Mesendoderm (in vitro differentiated cells): Measurements from ENCODE around the gene SCN8A.

ENCODE experiments used
- DNase-seq: peaks from one replicate; pipeline ENCODE4 v3.0.0; 2013
- H2AK5ac ChIP-seq: 2 replicates; pipeline ENCODE4 v1.6.1; 2013; ENCODE audit warnings: low read length, inconsistent platforms
- H2BK120ac ChIP-seq: 2 replicates; pipeline ENCODE4 v1.6.1; 2013; ENCODE audit warnings: low read depth, mild to moderate bottlenecking, low read length, moderate library complexity, mixed read lengths
- H2BK15ac ChIP-seq: replicated peaks from 2 replicates; pipeline ENCODE4 v1.6.1; 2013; ENCODE audit warnings: low read depth, mild to moderate bottlenecking, moderate library complexity
- H2BK5ac ChIP-seq: 2 replicates; pipeline ENCODE4 v1.6.1; 2013; ENCODE audit warnings: low read length, inconsistent platforms
- H3K18ac ChIP-seq: 2 replicates; pipeline ENCODE4 v1.6.1; 2013; ENCODE audit warnings: mild to moderate bottlenecking, low read length, mixed read lengths
- H3K23ac ChIP-seq: one replicate; pipeline ENCODE4 v1.6.1; 2013; ENCODE audit warnings: low read length
- H3K27ac ChIP-seq: 2 replicates; pipeline ENCODE4 v1.5.1; 2013; ENCODE audit warnings: low read depth, mild to moderate bottlenecking, inconsistent platforms, low read length, moderate library complexity
- H3K27me3 ChIP-seq: 2 replicates; pipeline ENCODE4 v1.6.1; 2013; ENCODE audit warnings: low read length, control low read depth, mild to moderate bottlenecking, inconsistent platforms; ENCODE audit not compliant: insufficient read depth, poor library complexity
- H3K36me3 ChIP-seq: 2 replicates; pipeline ENCODE4 v1.6.1; 2013; ENCODE audit warnings: low read length, inconsistent platforms; ENCODE audit not compliant: control insufficient read depth, insufficient read depth
- H3K4ac ChIP-seq: one replicate; pipeline ENCODE4 v1.6.1; 2013; ENCODE audit warnings: low read depth, mild to moderate bottlenecking, low read length, moderate library complexity
- H3K4me1 ChIP-seq: 2 replicates; pipeline ENCODE4 v1.6.1; 2013; ENCODE audit warnings: low read depth, low read length, inconsistent platforms; ENCODE audit not compliant: control insufficient read depth
- H3K4me2 ChIP-seq: 2 replicates; pipeline ENCODE4 v1.6.1; 2013; ENCODE audit warnings: low read length
- H3K4me3 ChIP-seq: 2 replicates; pipeline ENCODE4 v1.5.1; 2013; ENCODE audit warnings: mild to moderate bottlenecking, low read length
- H3K56ac ChIP-seq: one replicate; pipeline ENCODE4 v1.6.1; 2013; ENCODE audit warnings: low read length
- H3K79me1 ChIP-seq: 2 replicates; pipeline ENCODE4 v1.6.1; 2013; ENCODE audit warnings: low read length, inconsistent platforms
- H3K79me2 ChIP-seq: 2 replicates; pipeline ENCODE4 v1.6.1; 2013; ENCODE audit warnings: mild to moderate bottlenecking, low read length; ENCODE audit not compliant: control insufficient read depth, insufficient read depth
- H3K9ac ChIP-seq: 2 replicates; pipeline ENCODE4 v1.6.1; 2013; ENCODE audit warnings: low read length, inconsistent platforms
- H4K5ac ChIP-seq: one replicate; pipeline ENCODE4 v1.6.1; 2013; ENCODE audit warnings: low read length
- H4K8ac ChIP-seq: one replicate; pipeline ENCODE4 v1.6.1; 2013; ENCODE audit warnings: low read depth, mild to moderate bottlenecking, control low read depth, low read length, moderate library complexity
- WGBS: extraction: QIAGEN DNeasy Blood & Tissue Kit; methylation state at CpG from one replicate; pipeline ENCODE4 v1.1.7; 2013; ENCODE audit warnings: low lambda C conversion rate, missing lambda C conversion rate; ENCODE audit not compliant: insufficient coverage; ENCODE audit errors: extremely low coverage; 5-methylcytosine and 5-hydroxymethylcytosine counted together

SCN8A gene

DNA sequence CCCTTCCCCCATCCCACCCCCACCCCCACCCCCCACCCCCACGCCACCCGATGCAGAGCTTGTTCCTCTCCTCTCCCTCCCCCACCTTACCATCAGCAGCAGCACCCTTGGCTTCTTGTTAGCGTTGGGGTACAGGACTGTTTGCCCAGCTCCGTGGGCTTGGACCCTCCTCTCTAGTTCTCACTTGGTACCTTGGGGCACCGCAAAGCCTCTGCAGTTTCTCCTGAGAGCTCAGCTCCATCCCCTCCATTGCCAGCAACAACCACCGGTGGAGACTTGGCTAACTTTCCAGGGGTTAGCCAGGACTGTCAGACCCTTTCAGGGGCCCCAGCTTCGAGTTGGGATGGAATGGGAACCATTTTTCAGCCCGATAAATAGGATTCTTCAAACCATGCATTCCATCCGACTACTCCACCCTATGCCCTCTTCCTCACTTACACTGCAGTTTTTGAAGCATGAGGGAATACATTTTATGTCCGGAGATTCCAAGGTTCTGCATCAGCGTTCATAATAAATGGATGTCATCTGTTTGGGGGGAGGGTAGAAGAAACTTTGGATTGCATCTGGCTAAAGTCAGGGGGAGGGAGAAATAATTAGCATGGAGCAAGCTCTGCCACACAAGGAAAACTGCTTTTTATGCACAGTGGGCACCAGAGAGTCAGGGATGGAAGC lies 1.1 kb downstream of the SCN8A start:
- H3K23ac ChIP-seq: no peak overlapping the region
- no peak overlapping the region for H4K8ac ChIP-seq
- H4K5ac ChIP-seq: no peak overlapping the region
- peaks cover 4% of the 10 kb centered on the region for H3K79me2 ChIP-seq
- H3K4me2 ChIP-seq: peak overlapping the region; percentile 73
- no peak overlapping the region for H2BK15ac ChIP-seq
- peak; percentile 46 for DNase-seq
- H3K36me3 ChIP-seq: no peaks in the 10 kb centered on the region
- no peak overlapping the region for H3K9ac ChIP-seq
- H3K27ac ChIP-seq: no peak overlapping the region
- H3K4me1 ChIP-seq: no peaks in the 10 kb centered on the region
- no peak overlapping the region for H2AK5ac ChIP-seq
- no peak overlapping the region for H3K4ac ChIP-seq
- no peak overlapping the region for H3K18ac ChIP-seq
- no peak overlapping the region for H2BK120ac ChIP-seq
- no peak overlapping the region for H2BK5ac ChIP-seq
- H3K4me3 ChIP-seq: peak overlapping the region; percentile 4
- H3K56ac ChIP-seq: no peak overlapping the region
- H3K79me1 ChIP-seq: peaks cover 7% of the 10 kb centered on the region
- whole genome bisulfite sequencing: no CpG with 5 or more reads among the region's 11 CpGs
- no peaks in the 10 kb centered on the region for H3K27me3 ChIP-seq

DNA sequence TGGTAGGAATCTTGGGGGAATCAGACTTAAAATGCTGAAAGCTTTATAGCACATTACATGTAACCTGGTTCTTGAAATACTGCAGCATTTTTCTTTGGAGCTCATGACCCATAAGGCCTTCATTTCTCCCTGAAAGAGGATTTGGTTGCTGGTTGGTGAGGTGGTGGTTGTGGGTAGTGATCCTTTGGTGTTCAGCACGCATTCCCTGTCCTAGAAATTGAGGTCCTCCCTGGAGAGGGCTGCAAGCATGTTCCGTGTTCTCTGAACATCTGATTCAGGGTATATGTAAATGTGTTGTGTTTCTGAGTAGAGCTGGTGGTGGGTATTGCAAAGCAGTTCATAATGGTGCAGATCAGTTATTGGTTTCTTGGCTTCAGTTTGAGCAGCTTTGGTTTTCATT lies 2.0 kb downstream of the SCN8A start:
- no peak overlapping the region for H2AK5ac ChIP-seq
- peaks cover 4% of the 10 kb centered on the region for H3K79me2 ChIP-seq
- no peak overlapping the region for H3K56ac ChIP-seq
- H2BK15ac ChIP-seq: no peak overlapping the region
- peaks cover 7% of the 10 kb centered on the region for H3K79me1 ChIP-seq
- no peaks in the 10 kb centered on the region for H3K27me3 ChIP-seq
- no peak overlapping the region for H3K23ac ChIP-seq
- no peak for DNase-seq
- H2BK5ac ChIP-seq: no peak overlapping the region
- no CpG with 5 or more reads among the region's 2 CpGs for WGBS
- no peak overlapping the region for H3K4me3 ChIP-seq
- H3K4me1 ChIP-seq: no peaks in the 10 kb centered on the region
- H3K4me2 ChIP-seq: no peak overlapping the region
- no peak overlapping the region for H4K8ac ChIP-seq
- H3K36me3 ChIP-seq: no peaks in the 10 kb centered on the region
- H3K27ac ChIP-seq: no peak overlapping the region
- H3K9ac ChIP-seq: no peak overlapping the region
- no peak overlapping the region for H3K4ac ChIP-seq
- no peak overlapping the region for H4K5ac ChIP-seq
- H3K18ac ChIP-seq: no peak overlapping the region
- H2BK120ac ChIP-seq: no peak overlapping the region

DNA sequence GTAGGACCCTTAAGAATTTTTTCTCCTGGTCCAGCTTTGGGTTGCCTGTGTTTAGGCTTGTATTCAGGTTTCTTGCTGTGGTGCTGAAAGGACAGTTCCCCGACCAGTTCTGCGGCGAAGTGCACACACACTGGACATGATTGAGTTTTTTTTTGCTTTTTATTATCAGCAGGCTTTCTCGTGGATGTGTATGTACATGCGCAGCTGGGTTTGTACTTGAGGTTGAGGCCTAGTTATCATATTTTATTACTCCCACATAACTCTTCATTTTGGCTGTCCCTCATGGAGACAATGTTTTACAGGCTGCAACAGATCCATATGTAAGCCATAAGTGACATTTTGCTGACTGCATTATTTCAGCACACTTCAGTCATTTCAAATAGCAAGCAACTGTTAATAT lies 2.5 kb downstream of the SCN8A start:
- H3K27ac ChIP-seq: no peak overlapping the region
- H2BK15ac ChIP-seq: no peak overlapping the region
- no peak overlapping the region for H3K4me3 ChIP-seq
- H3K27me3 ChIP-seq: no peaks in the 10 kb centered on the region
- no peaks in the 10 kb centered on the region for H3K4me1 ChIP-seq
- H3K79me1 ChIP-seq: peaks cover 9% of the 10 kb centered on the region
- no peaks in the 10 kb centered on the region for H3K36me3 ChIP-seq
- no CpG with 5 or more reads among the region's 5 CpGs for WGBS
- no peak overlapping the region for H2BK5ac ChIP-seq
- DNase-seq: peak; percentile 32
- H2AK5ac ChIP-seq: no peak overlapping the region
- H3K4me2 ChIP-seq: no peak overlapping the region
- no peak overlapping the region for H3K4ac ChIP-seq
- H3K79me2 ChIP-seq: peaks cover 4% of the 10 kb centered on the region
- no peak overlapping the region for H2BK120ac ChIP-seq
- H3K9ac ChIP-seq: no peak overlapping the region
- H3K56ac ChIP-seq: no peak overlapping the region
- no peak overlapping the region for H4K8ac ChIP-seq
- no peak overlapping the region for H3K23ac ChIP-seq
- no peak overlapping the region for H3K18ac ChIP-seq
- no peak overlapping the region for H4K5ac ChIP-seq

DNA sequence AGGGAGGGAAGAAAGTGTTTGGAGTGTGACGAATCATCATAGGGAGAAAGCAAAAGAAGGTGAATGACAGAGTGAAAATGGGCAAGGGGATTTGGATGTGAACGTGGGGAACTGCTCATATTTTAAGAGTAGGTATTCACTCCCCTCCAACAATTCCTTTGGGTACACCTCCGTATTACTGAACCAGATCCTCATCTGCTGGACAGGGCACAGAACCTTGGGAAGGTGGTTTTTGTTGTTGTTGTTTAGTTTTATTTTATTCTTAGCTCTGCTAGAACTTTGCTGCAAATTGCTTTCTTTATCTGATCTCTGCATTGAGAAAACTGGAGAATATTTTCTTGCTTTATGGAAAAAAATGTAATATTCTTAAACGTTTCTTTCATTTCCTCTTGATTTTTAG lies 7.1 kb downstream of the SCN8A start:
- H3K79me2 ChIP-seq: peaks cover 3% of the 10 kb centered on the region
- H3K4ac ChIP-seq: no peak overlapping the region
- H4K5ac ChIP-seq: no peak overlapping the region
- WGBS: 100% methylated on average over 1 of the region's 4 CpGs
- no peaks in the 10 kb centered on the region for H3K4me1 ChIP-seq
- H3K79me1 ChIP-seq: peaks cover 7% of the 10 kb centered on the region
- no peak overlapping the region for H4K8ac ChIP-seq
- no peak overlapping the region for H2BK120ac ChIP-seq
- no peaks in the 10 kb centered on the region for H3K27me3 ChIP-seq
- H3K4me3 ChIP-seq: no peak overlapping the region
- H2BK5ac ChIP-seq: no peak overlapping the region
- no peak for DNase-seq
- no peak overlapping the region for H2BK15ac ChIP-seq
- H3K36me3 ChIP-seq: no peaks in the 10 kb centered on the region
- H3K18ac ChIP-seq: no peak overlapping the region
- no peak overlapping the region for H3K56ac ChIP-seq
- H3K27ac ChIP-seq: no peak overlapping the region
- H3K4me2 ChIP-seq: no peak overlapping the region
- no peak overlapping the region for H2AK5ac ChIP-seq
- H3K9ac ChIP-seq: no peak overlapping the region
- H3K23ac ChIP-seq: no peak overlapping the region

DNA sequence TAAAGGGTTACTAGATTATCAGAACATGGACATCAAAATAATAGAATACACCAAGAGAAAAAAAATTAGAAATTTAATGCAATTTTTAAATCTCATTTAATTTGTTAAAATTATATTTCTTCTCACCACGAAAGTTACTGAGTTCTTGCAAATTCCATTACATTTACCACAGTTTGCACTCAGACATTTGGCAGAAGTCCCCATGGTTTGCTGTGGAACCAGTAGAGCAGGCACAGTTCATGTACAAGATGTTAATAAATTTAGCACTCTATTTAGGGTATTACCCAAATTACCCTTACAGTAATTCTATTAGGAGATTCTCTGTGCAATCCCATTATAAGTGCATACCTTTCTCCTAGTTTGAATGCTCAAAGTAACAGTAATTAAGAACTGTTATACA lies 9.7 kb downstream of the SCN8A start:
- Histone ChIP-seq H2BK5ac (no peak overlapping the region), H3K79me2 (peaks cover 2% of the 10 kb centered on the region), H3K27ac (no peak overlapping the region), H3K18ac (no peak overlapping the region), H3K79me1 (peaks cover 3% of the 10 kb centered on the region), H4K5ac (no peak overlapping the region), H2AK5ac (no peak overlapping the region), H4K8ac (no peak overlapping the region), H2BK15ac (no peak overlapping the region), H3K9ac (no peak overlapping the region), H3K36me3 (no peaks in the 10 kb centered on the region), H2BK120ac (no peak overlapping the region), H3K23ac (no peak overlapping the region), H3K4me2 (no peak overlapping the region), H3K27me3 (no peaks in the 10 kb centered on the region), H3K56ac (no peak overlapping the region), H3K4me3 (no peak overlapping the region), H3K4ac (no peak overlapping the region), H3K4me1 (no peaks in the 10 kb centered on the region)
- WGBS: 100% methylated on average over 1 of the region's 1 CpG
- no peak for DNase-seq

DNA sequence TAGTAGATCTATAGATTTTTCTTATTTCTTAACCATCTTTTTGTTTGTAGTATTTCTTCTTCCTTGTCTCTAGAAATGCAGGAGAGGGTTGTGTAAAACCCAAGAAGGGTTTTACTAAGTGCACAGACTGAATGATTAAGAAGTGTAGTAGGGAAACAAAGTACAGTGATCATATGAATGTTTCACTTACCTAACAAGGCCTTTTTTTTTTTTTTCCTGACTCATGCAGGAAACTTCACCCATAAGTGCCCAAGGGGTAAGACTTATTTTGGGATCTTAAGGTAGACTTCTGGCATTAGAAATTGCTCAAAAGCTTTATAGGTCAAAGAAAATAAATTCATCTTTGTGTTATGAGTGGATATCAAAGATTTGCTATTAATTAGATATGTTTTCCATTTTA lies 10.2 kb downstream of the SCN8A start:
- Histone ChIP-seq H3K56ac (no peak overlapping the region), H3K79me1 (peaks cover 1% of the 10 kb centered on the region), H2BK120ac (no peak overlapping the region), H3K9ac (no peak overlapping the region), H2AK5ac (no peak overlapping the region), H3K23ac (no peak overlapping the region), H3K4me1 (no peaks in the 10 kb centered on the region), H4K5ac (no peak overlapping the region), H3K79me2 (no peaks in the 10 kb centered on the region), H2BK5ac (no peak overlapping the region), H3K27me3 (no peaks in the 10 kb centered on the region), H3K18ac (no peak overlapping the region), H2BK15ac (no peak overlapping the region), H3K4me3 (no peak overlapping the region), H3K4me2 (no peak overlapping the region), H3K4ac (no peak overlapping the region), H3K36me3 (no peaks in the 10 kb centered on the region), H4K8ac (no peak overlapping the region), H3K27ac (no peak overlapping the region)
- DNase-seq: no peak
